Endothelial cell of umbilical vein (primary cell): ENCODE results near the gene AVL9.

Experiments
- CTCF ChIP-seq, 2 donors: IDR thresholded peaks; 1 replicate in 1 of 2; 2 replicates in 1 of 2; pipeline ENCODE4 v1.5.1; 2011; ENCODE audit warnings: low read length in 2 of 2, mild to moderate bottlenecking in 2 of 2, moderate library complexity in 2 of 2, control low read depth in 1 of 2, inconsistent platforms in 1 of 2, low read depth in 1 of 2; ENCODE audit not compliant: insufficient read depth in 1 of 2; ENCODE audit errors: extremely low read depth in 1 of 2
- EZH2 ChIP-seq: IDR thresholded peaks from 2 replicates; pipeline ENCODE4 v1.6.1; 2012; ENCODE audit warnings: borderline replicate concordance, low read depth, mild to moderate bottlenecking, moderate library complexity, low read length, inconsistent platforms; ENCODE audit not compliant: severe bottlenecking
- GATA2 ChIP-seq: IDR thresholded peaks from 2 replicates; pipeline ENCODE4 v1.7.0; 2011; ENCODE audit warnings: low read depth, mild to moderate bottlenecking, moderate library complexity, mixed read lengths, low read length; ENCODE audit not compliant: insufficient read length, insufficient read depth
- JUN ChIP-seq: IDR thresholded peaks from 2 replicates; pipeline ENCODE4 v1.6.1; 2011; ENCODE audit warnings: borderline replicate concordance, low read depth; ENCODE audit not compliant: insufficient read length, insufficient read depth
- POLR2A ChIP-seq: IDR thresholded peaks from 2 replicates; pipeline ENCODE4 v1.6.1; 2012; ENCODE audit warnings: low read depth, mild to moderate bottlenecking, control low read depth, low read length
- POLR2AphosphoS5 ChIP-seq: IDR thresholded peaks from 2 replicates; pipeline ENCODE4 v1.6.1; 2012; ENCODE audit warnings: low read depth, mild to moderate bottlenecking, control low read depth, low read length, moderate library complexity; ENCODE audit not compliant: insufficient read depth

GRCh38 chr7:32586291-32587221, 91.3 kb downstream of the AVL9 start:
- TF ChIP-seq CTCF (IDR thresholded peaks at IDR 0.05; ENCODE audit: extremely low read depth in 1 of 2, insufficient read depth in 1 of 2, low read depth in 1 of 2, low read length in 2 of 2) (peak in 1 of 2 donors; percentile 25), EZH2 (no peak), POLR2A (peak; percentile 11), GATA2 (no peak), POLR2AphosphoS5 (peak; percentile 54), JUN (peak; percentile 31)
